Right lobe of liver (tissue), 6 donors: ENCODE data around the gene NDC1. TPM values are rescaled to one million over a fixed set of nuclear protein-coding genes. Genes with fewer than 3 reads are reported as not detected.

Experiments
- ATAC-seq, 4 donors: fragments of 200-7000 bp; cut with Tn5 transposase; one replicate each; pipeline ENCODE4 v1.9.1; 2020; ENCODE audit warnings: mild to moderate bottlenecking in 4 of 4, moderate library complexity in 4 of 4
- DNase-seq, 3 donors: peaks; one replicate each; pipeline ENCODE4 v3.0.0-alpha.2; 2020
- H3K27ac ChIP-seq, 3 donors: fragments of 200-600 bp; one replicate each; pipeline ENCODE4 v1.8.0; 2022
- H3K27me3 ChIP-seq, 2 donors: fragments of 200-600 bp; one replicate each; pipeline ENCODE4 v1.8.0; 2022
- H3K36me3 ChIP-seq, 4 donors: fragments of 200-600 bp; sonication (generic) in 1 of 4; one replicate each; pipeline versions ENCODE4 v1.5.1 to v1.8.0; 2017 to 2022; ENCODE audit warnings: control low read depth in 1 of 4
- H3K4me1 ChIP-seq, 4 donors: fragments of 200-600 bp; sonication (generic) in 1 of 4; one replicate each; pipeline versions ENCODE4 v1.5.1 to v1.8.0; 2017 to 2022; ENCODE audit warnings: control low read depth in 1 of 4
- H3K4me3 ChIP-seq, 3 donors: fragments of 200-600 bp; one replicate each; pipeline ENCODE4 v1.8.0; 2022
- H3K9me3 ChIP-seq, 4 donors: fragments of 200-600 bp; sonication (generic) in 1 of 4; one replicate each; pipeline versions ENCODE4 v1.5.1 to v1.8.0; 2017 to 2022; ENCODE audit warnings: control low read depth in 1 of 4
- POLR2A ChIP-seq: fragments of 450-650 bp; IDR thresholded peaks from one replicate; pipeline ENCODE4 v1.6.1; 2017; ENCODE audit warnings: antibody characterized with exemption, mild to moderate bottlenecking
- WGBS: methylation state at CpG from one replicate; pipeline ENCODE4 v1.1.6; 2018; ENCODE audit warnings: low coverage, low lambda C conversion rate; ENCODE audit not compliant: insufficient coverage; ENCODE audit errors: missing lambda C conversion rate; 5-methylcytosine and 5-hydroxymethylcytosine counted together
- intact Hi-C, 2 donors: fragments of 100-400 bp; cut with DNase I; formaldehyde crosslinking; loops; one replicate each; pipeline versions ENCODE4 v1.11.2 to v1.14.1; 2022
- total RNA-seq, 6 experiments: library from RNA; depleted of rRNA in 2 of 6; stranded (reverse); fragments of >200 nt in 2 of 6; fragmentation: NEBNext Ultra II Directional in 3 of 6; extraction: Animal tissue kit (Norgen Biotek cat#: 25700) in 3 of 6; gene quantifications; one replicate each; pipeline versions ENCODE4 v1.1.0 to v1.2.4, GENCODE V29; 2016 to 2023
- TF ChIP-seq, protein P1 (sequence below), 4 donors: fragments of 200-600 bp in 3 of 4; fragments of 450-650 bp in 1 of 4; IDR thresholded peaks; one replicate each; pipeline versions ENCODE4 v1.5.1 to v1.8.0; 2016 to 2022; ENCODE audit warnings: antibody characterized with exemption in 4 of 4, mild to moderate bottlenecking in 2 of 4
- donor health status: DM: no; HTN: yes; CAD: no.
- donor health status: DM: no; HTN: no; CAD: no.
- donor health status: DM: no; HTN: no; CAD: no.
- donor health status: DM: no; HTN: yes; CAD: no.
- donor health status: DM: no; HTN: yes; CAD: no.

NDC1 gene
- total RNA-seq, 6 experiments from 2014 or later = 4.3 to 10.9 (median 5.7) TPM

DNA sequence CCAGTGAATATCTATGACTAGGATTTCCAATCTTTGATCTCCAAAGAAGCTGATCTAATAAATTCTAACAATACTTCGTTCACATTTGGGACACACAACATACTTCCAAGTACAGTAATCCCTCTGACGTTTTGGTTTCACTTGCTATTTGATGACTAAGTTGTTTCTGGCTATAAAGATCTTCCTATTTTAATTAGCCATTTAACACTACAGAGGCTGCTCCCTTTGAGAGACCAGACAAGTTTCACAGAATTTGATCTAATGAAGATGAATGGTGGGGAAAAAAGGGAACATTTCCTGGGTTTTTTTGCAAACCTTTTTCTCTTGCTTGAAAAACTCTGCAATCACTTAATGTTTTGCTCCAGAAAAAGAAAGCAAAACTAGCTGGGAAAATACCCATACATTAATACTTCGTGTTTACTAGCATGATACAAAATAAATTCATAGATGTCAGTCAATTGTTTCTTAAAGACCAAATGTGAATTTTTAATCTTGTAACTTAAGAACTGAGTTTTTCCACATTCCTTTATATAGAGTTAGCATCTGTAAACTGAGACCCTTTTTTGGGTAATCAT, 71.2 kb downstream of the NDC1 start:
- ATAC-seq (peak in 1 of 4 donors; percentile 44), DNase-seq (no peak)
- H3K36me3 ChIP-seq = peaks cover 0 to 2% (median 0%) of the 10 kb centered on the region in 4 donors
- H3K27me3 ChIP-seq = no peaks in the 10 kb centered on the region
- TF ChIP-seq, protein P1, sequence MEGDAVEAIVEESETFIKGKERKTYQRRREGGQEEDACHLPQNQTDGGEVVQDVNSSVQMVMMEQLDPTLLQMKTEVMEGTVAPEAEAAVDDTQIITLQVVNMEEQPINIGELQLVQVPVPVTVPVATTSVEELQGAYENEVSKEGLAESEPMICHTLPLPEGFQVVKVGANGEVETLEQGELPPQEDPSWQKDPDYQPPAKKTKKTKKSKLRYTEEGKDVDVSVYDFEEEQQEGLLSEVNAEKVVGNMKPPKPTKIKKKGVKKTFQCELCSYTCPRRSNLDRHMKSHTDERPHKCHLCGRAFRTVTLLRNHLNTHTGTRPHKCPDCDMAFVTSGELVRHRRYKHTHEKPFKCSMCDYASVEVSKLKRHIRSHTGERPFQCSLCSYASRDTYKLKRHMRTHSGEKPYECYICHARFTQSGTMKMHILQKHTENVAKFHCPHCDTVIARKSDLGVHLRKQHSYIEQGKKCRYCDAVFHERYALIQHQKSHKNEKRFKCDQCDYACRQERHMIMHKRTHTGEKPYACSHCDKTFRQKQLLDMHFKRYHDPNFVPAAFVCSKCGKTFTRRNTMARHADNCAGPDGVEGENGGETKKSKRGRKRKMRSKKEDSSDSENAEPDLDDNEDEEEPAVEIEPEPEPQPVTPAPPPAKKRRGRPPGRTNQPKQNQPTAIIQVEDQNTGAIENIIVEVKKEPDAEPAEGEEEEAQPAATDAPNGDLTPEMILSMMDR (IDR thresholded peaks at IDR 0.05) = no peak
- TF ChIP-seq POLR2A = no peak
- no peaks in the 10 kb centered on the region for H3K9me3 ChIP-seq
- WGBS = 31% methylated on average over 3 of the region's 3 CpGs
- peak overlapping the region in 1 of 3 donors; percentile 1 for H3K4me3 ChIP-seq
- no peak overlapping the region for H3K27ac ChIP-seq
- no peaks in the 10 kb centered on the region for H3K4me1 ChIP-seq
- intact Hi-C loops = no loop called here

DNA sequence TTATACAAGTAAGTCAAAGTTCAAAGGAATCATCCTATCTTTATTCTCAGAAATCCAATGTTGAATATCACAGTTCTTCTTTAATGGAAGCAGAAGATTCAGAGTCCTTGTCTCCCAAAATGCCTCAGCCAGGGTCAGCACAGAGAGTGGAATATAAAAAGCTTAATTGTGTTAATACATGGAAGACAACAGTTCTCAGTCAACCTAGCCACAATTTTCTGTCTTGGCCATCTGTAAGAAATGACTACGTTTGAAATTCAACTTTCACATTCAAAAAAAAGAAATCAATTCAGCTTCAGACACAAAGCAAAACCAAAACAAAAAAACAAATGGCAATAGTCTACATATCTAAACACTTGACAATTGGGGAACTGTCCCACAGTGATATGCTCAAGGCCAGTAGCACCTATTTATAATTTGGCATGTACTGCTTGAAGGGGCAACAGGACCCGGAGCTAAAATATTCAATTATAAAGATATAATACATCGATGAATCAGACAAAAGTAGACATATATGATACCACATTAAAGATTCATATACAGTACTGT, 71.8 kb downstream of the NDC1 start:
- Histone ChIP-seq H3K4me1 (no peaks in the 10 kb centered on the region), H3K9me3 (no peaks in the 10 kb centered on the region), H3K27ac (no peak overlapping the region), H3K27me3 (no peaks in the 10 kb centered on the region), H3K36me3 (no peaks in the 10 kb centered on the region), H3K4me3 (no peak overlapping the region)
- DNase-seq = no peak
- intact Hi-C loops = no loop called here
- ATAC-seq = no peak
- TF ChIP-seq, protein P1 (IDR thresholded peaks at IDR 0.05) = no peak
- TF ChIP-seq POLR2A = no peak
- 69% methylated on average over 3 of the region's 3 CpGs for WGBS

DNA sequence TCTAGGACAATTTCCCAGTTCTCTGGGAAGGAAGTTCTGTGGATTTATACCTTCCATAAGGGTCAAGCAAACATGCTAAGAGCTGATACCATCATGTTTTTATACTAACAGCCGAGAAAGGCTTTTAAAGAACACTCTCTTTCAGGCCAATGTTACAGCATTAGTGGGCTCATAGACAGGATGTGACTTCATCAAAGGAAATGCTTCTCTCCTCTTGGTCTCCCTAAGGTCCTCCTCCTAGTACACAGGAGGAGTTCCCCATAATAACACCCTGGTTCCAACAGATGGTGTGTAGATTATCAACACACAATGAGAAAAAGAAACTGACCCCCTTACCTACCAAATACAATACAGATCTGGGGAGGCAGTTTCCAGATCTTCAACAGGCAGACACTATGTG, 72.4 kb downstream of the NDC1 start:
- peak in 1 of 4 donors; percentile 36 for ATAC-seq
- no peaks in the 10 kb centered on the region for H3K36me3 ChIP-seq
- no peak overlapping the region for H3K27ac ChIP-seq
- no peak overlapping the region for H3K4me3 ChIP-seq
- intact Hi-C loops = no loop called here
- no peak for DNase-seq
- H3K4me1 ChIP-seq = no peaks in the 10 kb centered on the region
- no peaks in the 10 kb centered on the region for H3K9me3 ChIP-seq
- WGBS = 69% methylated on average over 1 of the region's 1 CpG
- TF ChIP-seq, protein P1 (IDR thresholded peaks at IDR 0.05) = no peak
- TF ChIP-seq POLR2A = no peak
- H3K27me3 ChIP-seq = no peaks in the 10 kb centered on the region

DNA sequence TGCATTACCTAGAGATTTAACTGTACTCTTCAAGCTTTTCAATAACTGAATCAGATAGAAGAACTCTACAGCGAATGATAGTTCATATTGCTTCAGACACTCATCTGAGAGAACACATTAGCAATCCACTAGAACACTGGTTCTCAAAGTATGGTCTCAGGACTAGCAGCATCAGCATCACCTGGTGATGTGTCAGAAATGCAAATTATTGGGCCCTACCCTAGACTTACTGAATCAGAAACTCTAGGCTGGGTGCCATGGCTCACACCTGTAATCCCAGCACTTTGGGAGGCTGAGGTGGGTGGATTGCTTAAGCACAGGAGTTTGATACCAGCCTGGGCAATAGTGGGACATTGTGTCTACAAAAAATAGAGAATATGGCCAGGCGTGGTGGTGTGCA, 74.2 kb downstream of the NDC1 start:
- intact Hi-C loops = no loop called here
- Histone ChIP-seq H3K9me3 (no peaks in the 10 kb centered on the region), H3K4me3 (no peak overlapping the region), H3K4me1 (no peaks in the 10 kb centered on the region), H3K27me3 (no peaks in the 10 kb centered on the region), H3K27ac (no peak overlapping the region), H3K36me3 (no peaks in the 10 kb centered on the region)
- no peak for TF ChIP-seq POLR2A
- TF ChIP-seq, protein P1 (IDR thresholded peaks at IDR 0.05) = no peak
- DNase-seq (no peak), ATAC-seq (no peak)
- WGBS = 95% methylated on average over 2 of the region's 2 CpGs
